ENCODE data around the gene FERMT1.

The FERMT1 gene

GRCh38 chr20:6122873-6123648 is at the start of gene FERMT1:
FERMT1 (minus strand) TSS chr20:6123030; CDS start chr20:6119554, 3,476 bp downstream.
- DNase-seq: no peak

- DNase-seq: no peak
Observed at GRCh38 chr20:6169251-6169650, 46.4 kb upstream of the FERMT1 start.

- no peak for DNase-seq
Observed at GRCh38 chr20:6168204-6168603, 45.4 kb upstream of the FERMT1 start.

- no peak for DNase-seq
Observed at GRCh38 chr20:6165346-6165745, 42.5 kb upstream of the FERMT1 start.

- DNase-seq: no peak
Observed at GRCh38 chr20:6164421-6165341, 41.9 kb upstream of the FERMT1 start.

- DNase-seq: no peak
Observed at GRCh38 chr20:6160736-6161135, 37.9 kb upstream of the FERMT1 start.

- DNase-seq: no peak
Observed at GRCh38 chr20:6157345-6157744, 34.5 kb upstream of the FERMT1 start.

- DNase-seq: no peak
Observed at GRCh38 chr20:6152777-6153176, 29.9 kb upstream of the FERMT1 start.

GRCh38 chr20:6148073-6148472 is 25.2 kb upstream of the FERMT1 start:
- DNase-seq: no peak

GRCh38 chr20:6142348-6142993 is 19.6 kb upstream of the FERMT1 start:
- no peak for DNase-seq

GRCh38 chr20:6140947-6141346 is 18.1 kb upstream of the FERMT1 start:
- DNase-seq: no peak

GRCh38 chr20:6135347-6135746 is 12.5 kb upstream of the FERMT1 start:
- DNase-seq: no peak

GRCh38 chr20:6134592-6134991 is 11.8 kb upstream of the FERMT1 start:
- no peak for DNase-seq

- no peak for DNase-seq
Observed at GRCh38 chr20:6130045-6130444, 7.2 kb upstream of the FERMT1 start.

GRCh38 chr20:6127825-6128224 is 5.0 kb upstream of the FERMT1 start:
- no peak for DNase-seq

- no peak for DNase-seq
Observed at GRCh38 chr20:6126846-6127245, 4.0 kb upstream of the FERMT1 start.

GRCh38 chr20:6123649-6124014 is 802 bp upstream of the FERMT1 start:
- DNase-seq: no peak

GRCh38 chr20:6122111-6122872 is 538 bp downstream of the FERMT1 start:
- no peak for DNase-seq

- no peak for DNase-seq
Observed at GRCh38 chr20:6121504-6121903, 1.3 kb downstream of the FERMT1 start.

GRCh38 chr20:6120491-6120988 is 2.3 kb downstream of the FERMT1 start:
- no peak for DNase-seq

GRCh38 chr20:6116758-6117157 is 6.1 kb downstream of the FERMT1 start:
- no peak for DNase-seq

- DNase-seq: no peak
Observed at GRCh38 chr20:6115221-6115895, 7.5 kb downstream of the FERMT1 start.
